ENCODE data around the gene LALBA. TPM values are rescaled to one million over a fixed set of nuclear protein-coding genes. Genes with fewer than 3 reads are reported as not detected.
"Not testable (repeated sequence)": the region's sequence is repeated elsewhere in the genome, so short reads cannot be mapped to it uniquely, and the experiment has no call there.

The LALBA gene
- total RNA-seq, 1 donor from 2014 or later = not detected

DNA sequence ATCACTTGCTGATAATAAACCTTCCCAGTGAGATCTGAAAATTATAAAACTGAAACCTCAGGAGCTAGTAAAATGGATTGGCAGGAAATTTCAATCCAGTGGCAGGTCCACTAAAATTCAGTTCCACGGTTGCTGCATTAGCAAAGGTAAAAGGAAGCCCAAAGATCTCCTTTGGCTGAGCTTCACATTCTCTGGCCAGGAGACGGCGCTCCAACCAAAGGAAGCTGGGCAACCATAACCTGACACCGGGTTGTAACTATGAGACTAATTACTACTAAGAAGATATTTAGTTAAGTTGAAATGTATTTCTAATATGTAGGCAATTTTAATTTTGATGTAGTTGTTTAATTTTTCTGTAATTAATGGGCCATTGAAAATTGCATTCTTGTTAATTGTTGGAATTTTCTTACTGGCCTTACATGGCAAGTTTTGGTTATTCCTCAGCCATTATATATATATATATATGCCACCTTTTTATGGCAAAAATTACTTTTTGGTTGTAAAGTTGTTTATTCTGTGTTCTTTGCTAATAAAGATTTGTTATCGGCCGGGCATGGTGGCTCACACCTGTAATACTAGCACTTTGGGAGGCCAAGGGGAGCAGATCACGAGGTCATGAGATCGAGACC, 27.4 kb downstream of the LALBA start:
- DNase-seq (ENCODE audit: missing footprints) = no peak

DNA sequence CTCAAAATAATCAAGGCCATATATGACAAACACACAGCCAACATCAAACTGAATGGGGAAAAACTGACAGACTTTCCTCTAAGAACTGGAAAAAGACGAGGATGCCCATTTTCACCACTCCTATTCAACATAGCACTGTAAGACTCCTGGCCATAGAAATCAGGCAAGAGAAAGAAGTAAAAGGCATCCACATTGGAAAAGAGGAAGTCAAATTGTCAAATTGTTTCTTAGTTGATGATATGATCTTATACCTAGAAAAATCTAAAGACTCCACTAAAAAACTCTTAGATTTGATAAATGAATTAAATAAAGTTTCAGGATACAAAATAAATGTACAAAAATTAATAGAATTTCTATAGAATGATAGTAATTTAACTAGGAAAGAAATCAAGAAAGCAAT, 33.2 kb downstream of the LALBA start:
- no peak for ATAC-seq
- intact Hi-C loops (cut with DNase I) = no loop called here
- no peak for DNase-seq (ENCODE audit: missing footprints)

More for the DNA sequence above, 27.4 kb downstream of the LALBA start:
- no peak for ATAC-seq
- intact Hi-C loops (cut with DNase I) = no loop called here

DNA sequence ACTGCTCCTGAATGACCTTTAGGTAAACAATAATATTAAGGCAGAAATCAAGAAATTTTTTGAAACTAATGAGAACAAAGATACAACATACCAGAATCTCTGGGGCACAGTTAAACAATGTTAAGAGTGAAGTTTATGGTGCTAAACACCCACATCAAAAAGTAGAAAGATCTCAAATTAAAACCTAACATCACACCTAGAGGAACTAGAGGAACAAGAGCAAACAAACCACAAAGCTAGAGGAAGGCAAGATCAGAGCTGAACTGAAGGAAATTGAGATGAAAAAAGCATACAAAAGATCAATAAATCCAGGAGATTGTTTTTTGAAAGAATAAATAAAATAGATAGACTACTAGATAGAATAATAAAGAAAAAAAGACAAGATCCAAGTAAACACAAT, 37.2 kb downstream of the LALBA start:
- DNase-seq (ENCODE audit: missing footprints) = no peak
- intact Hi-C loops (cut with DNase I) = no loop called here
- no peak for ATAC-seq

DNA sequence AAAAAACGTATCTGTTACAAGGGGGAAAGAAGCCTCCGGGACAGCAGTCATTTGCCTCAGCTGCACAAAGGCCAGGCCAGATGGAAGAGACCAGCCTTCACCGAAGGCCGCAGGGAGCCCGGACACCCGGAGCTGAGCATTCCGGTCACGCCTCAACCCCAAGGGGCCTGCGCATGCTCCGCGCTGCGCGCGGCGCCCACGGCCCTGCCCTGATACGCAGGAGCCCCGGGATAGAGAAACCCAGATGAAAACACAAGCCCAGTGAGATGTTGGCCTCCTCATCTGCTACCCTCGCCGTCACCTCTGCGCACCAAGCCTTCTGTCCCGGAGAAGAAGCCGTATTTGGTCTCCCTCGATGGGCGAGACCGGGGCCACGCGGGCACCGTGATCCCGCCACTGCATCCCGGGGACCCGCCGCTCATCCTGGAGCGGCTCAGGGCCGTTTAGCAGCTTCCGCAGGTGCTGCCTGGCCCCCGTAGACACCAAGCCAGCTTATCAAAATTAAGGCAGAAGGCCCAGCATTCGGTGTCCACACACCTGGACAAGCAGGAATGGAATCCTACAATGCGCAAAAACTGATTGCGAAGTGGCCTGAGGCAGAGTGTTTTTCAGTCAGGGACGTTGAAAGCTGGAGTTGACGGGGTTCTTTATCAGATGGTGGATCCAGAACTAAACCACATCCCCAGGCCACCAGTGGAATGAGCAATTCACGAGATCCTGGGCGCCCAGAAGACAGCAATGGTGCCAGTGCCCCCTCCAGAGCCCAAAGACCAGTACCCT, 41.8 kb downstream of the LALBA start:
- ATAC-seq (no peak), DNase-seq (ENCODE audit: missing footprints) (no peak)
- intact Hi-C loops (cut with DNase I) = no loop called here

DNA sequence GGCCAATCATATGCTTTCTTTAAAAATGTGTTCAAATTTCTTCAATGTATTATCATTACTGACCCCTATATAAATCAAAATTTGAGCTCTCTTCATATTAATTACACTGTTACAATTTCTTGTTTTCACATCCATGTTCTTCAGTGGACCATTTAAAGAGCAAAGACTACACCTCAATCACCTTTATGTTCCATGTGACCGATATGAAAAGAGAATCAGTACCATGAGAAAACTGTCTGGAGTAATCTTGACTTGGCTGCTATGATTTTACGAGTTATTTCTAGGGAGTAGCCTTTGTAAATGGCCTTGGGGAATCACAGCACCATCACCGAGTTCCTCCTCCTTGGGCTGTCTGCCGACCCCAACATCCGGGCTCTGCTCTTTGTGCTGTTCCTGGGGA, 44.5 kb downstream of the LALBA start, which contains the start of gene OR8S1:
TSS of gene OR8S1 (plus strand) at position 301 of the 400 bp plus-strand sequence. CDS start at position 301, 0 bp downstream.
- DNase-seq (ENCODE audit: missing footprints) = no peak
- intact Hi-C loops (cut with DNase I) = no loop called here
- no peak for ATAC-seq

DNA sequence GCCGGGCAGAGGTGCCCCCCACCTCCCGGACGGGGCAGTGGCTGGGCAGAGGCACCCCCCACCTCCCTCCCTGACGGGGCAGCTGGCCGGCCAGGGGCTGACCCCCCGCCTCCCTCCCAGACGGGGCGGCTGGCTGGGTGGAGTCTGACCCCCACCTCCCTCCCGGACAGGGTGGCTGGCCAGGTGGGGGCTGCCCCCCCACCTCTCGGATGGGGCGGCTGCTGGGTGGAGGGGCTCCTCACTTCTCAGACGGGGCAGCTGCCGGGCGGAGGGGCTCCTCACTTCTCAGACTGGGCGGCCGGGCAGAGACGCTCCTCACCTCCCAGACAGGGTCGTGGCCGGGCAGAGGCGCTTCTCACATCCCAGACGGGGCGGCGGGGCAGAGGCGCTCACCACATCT, 49.5 kb downstream of the LALBA start:
- ATAC-seq; DNase-seq (ENCODE audit: missing footprints); intact Hi-C loops (cut with DNase I): not testable (repeated sequence)

Other genes starting within 250 kb of the LALBA start
- 17.3 TPM for gene ZNF641, start 219.1 kb downstream of the LALBA start, total RNA-seq
- not detected for gene ANP32D, start 97.5 kb downstream of the LALBA start, total RNA-seq
- gene C12orf54, start 87.5 kb downstream of the LALBA start, total RNA-seq = not detected
- gene OR8S1, start 44.4 kb downstream of the LALBA start, total RNA-seq = not detected
- 19.7 TPM for gene KANSL2, start 112.2 kb upstream of the LALBA start, total RNA-seq
- 17.0 TPM for gene CCNT1, start 146.7 kb upstream of the LALBA start, total RNA-seq
- gene ADCY6, start 219.0 kb upstream of the LALBA start, total RNA-seq = 55.6 TPM
- gene CACNB3, start 248.4 kb upstream of the LALBA start, total RNA-seq = 6.0 TPM